HEK293 (cell line): Measurements from ENCODE around the gene NEURL2.

ENCODE experiments used
- CTCF ChIA-PET: fragments of 350-600 bp; formaldehyde crosslinking; extraction: SDS; loops from one replicate; lab custom pipeline; 2021; ENCODE audit warnings: antibody characterized with exemption; lab: Yijun Ruan, JAX
- POLR2A ChIA-PET: fragments of 300-600 bp; formaldehyde crosslinking; extraction: SDS; loops from one replicate; lab custom pipeline; 2020; ENCODE audit warnings: antibody characterized with exemption, inconsistent platforms; lab: Yijun Ruan, JAX
- H3K27ac ChIP-seq: fragments of 200-500 bp; sonication (Bioruptor generic); 2 replicates; pipeline ENCODE4 v1.5.1; 2014; ENCODE audit warnings: low read depth, low read length, control low read depth, inconsistent platforms; ENCODE audit errors: extremely low read depth
- H3K36me3 ChIP-seq, 2 experiments: fragments of 200-500 bp in 1 of 2; sonication (Bioruptor generic) in 1 of 2; 1 replicate in 1 of 2; 2 replicates in 1 of 2; pipeline ENCODE4 v1.5.1; 2014 to 2017; ENCODE audit warnings: inconsistent platforms in 2 of 2, low read length in 2 of 2; ENCODE audit not compliant: control insufficient read depth in 2 of 2, insufficient read depth in 1 of 2
- H3K4me1 ChIP-seq: fragments of 200-500 bp; sonication (Bioruptor generic); 2 replicates; pipeline ENCODE4 v1.5.1; 2014; ENCODE audit warnings: mild to moderate bottlenecking, low read length, inconsistent platforms; ENCODE audit not compliant: control insufficient read depth, insufficient read depth
- H3K4me3 ChIP-seq: 2 replicates; pipeline ENCODE4 v1.5.1; 2011; ENCODE audit warnings: low read depth, mild to moderate bottlenecking, control low read depth, low read length, moderate library complexity
- H3K9me3 ChIP-seq: fragments of 200-500 bp; sonication (Bioruptor generic); 2 replicates; pipeline ENCODE4 v1.5.1; 2014; ENCODE audit warnings: low read depth, low read length, inconsistent platforms; ENCODE audit not compliant: control insufficient read depth, insufficient read depth
- GLIS1 ChIP-seq: fragments of 450-650 bp; formaldehyde crosslinking; IDR thresholded peaks from 2 replicates; pipeline ENCODE4 v1.5.1; 2016; ENCODE audit warnings: missing biosample characterization, missing genetic modification characterization
- KLF1 ChIP-seq: fragments of 450-650 bp; formaldehyde crosslinking; IDR thresholded peaks from 2 replicates; pipeline ENCODE4 v1.5.1; 2016; ENCODE audit warnings: missing biosample characterization, missing genetic modification characterization
- KLF10 ChIP-seq: fragments of 450-650 bp; IDR thresholded peaks from 2 replicates; pipeline ENCODE4 v1.5.1; 2018; ENCODE audit warnings: missing biosample characterization, mild to moderate bottlenecking, missing genetic modification characterization
- MZF1 ChIP-seq: fragments of 450-650 bp; formaldehyde crosslinking; IDR thresholded peaks from 2 replicates; pipeline ENCODE4 v1.5.1; 2017; ENCODE audit warnings: missing biosample characterization, missing genetic modification characterization, borderline replicate concordance
- ZBTB21 ChIP-seq: fragments of 450-650 bp; formaldehyde crosslinking; IDR thresholded peaks from 2 replicates; pipeline ENCODE4 v1.5.1; 2017; ENCODE audit warnings: missing biosample characterization, missing genetic modification characterization
- ZNF19 ChIP-seq: fragments of 450-650 bp; formaldehyde crosslinking; IDR thresholded peaks from 2 replicates; pipeline ENCODE4; 2016; ENCODE audit warnings: missing biosample characterization, missing genetic modification characterization, low read depth
- ZNF221 ChIP-seq: fragments of 450-650 bp; formaldehyde crosslinking; IDR thresholded peaks from 2 replicates; pipeline ENCODE4 v1.5.1; 2017; ENCODE audit warnings: missing biosample characterization, missing genetic modification characterization, borderline replicate concordance
- ZNF223 ChIP-seq: fragments of 450-650 bp; formaldehyde crosslinking; IDR thresholded peaks from 2 replicates; pipeline ENCODE4 v1.5.1; 2016; ENCODE audit warnings: missing biosample characterization, missing genetic modification characterization
- ZNF292 ChIP-seq: fragments of 450-650 bp; formaldehyde crosslinking; IDR thresholded peaks from 2 replicates; pipeline ENCODE4 v1.5.1; 2016; ENCODE audit warnings: low read depth, missing biosample characterization, missing genetic modification characterization, borderline replicate concordance
- ZNF37A ChIP-seq: fragments of 450-650 bp; IDR thresholded peaks from 2 replicates; pipeline ENCODE4 v1.5.1; 2018; ENCODE audit warnings: missing biosample characterization, missing genetic modification characterization
- ZNF394 ChIP-seq: fragments of 450-650 bp; formaldehyde crosslinking; IDR thresholded peaks from 2 replicates; pipeline ENCODE4 v1.5.1; 2016; ENCODE audit warnings: missing biosample characterization, missing genetic modification characterization, mild to moderate bottlenecking, moderate library complexity, borderline replicate concordance
- ZNF404 ChIP-seq: fragments of 450-650 bp; formaldehyde crosslinking; IDR thresholded peaks from 2 replicates; pipeline ENCODE4 v1.5.1; 2017; ENCODE audit warnings: missing biosample characterization, missing genetic modification characterization
- ZNF514 ChIP-seq: fragments of 450-650 bp; formaldehyde crosslinking; IDR thresholded peaks from 2 replicates; pipeline ENCODE4 v1.5.1; 2016; ENCODE audit warnings: missing biosample characterization, missing genetic modification characterization
- ZNF530 ChIP-seq: fragments of 450-650 bp; formaldehyde crosslinking; IDR thresholded peaks from 2 replicates; pipeline ENCODE4 v1.5.1; 2016; ENCODE audit warnings: low read depth, missing biosample characterization, missing genetic modification characterization
- ZNF549 ChIP-seq: fragments of 450-650 bp; IDR thresholded peaks from 2 replicates; pipeline ENCODE4 v1.5.1; 2018; ENCODE audit warnings: missing biosample characterization, missing genetic modification characterization, mild to moderate bottlenecking, inconsistent platforms, moderate library complexity
- ZNF596 ChIP-seq: fragments of 450-650 bp; IDR thresholded peaks from 2 replicates; pipeline ENCODE4 v1.5.0; 2018; ENCODE audit warnings: missing biosample characterization, mild to moderate bottlenecking, missing genetic modification characterization, moderate library complexity
- ZNF670 ChIP-seq: fragments of 450-650 bp; formaldehyde crosslinking; IDR thresholded peaks from 2 replicates; pipeline ENCODE4 v1.5.1; 2016; ENCODE audit warnings: missing biosample characterization, missing genetic modification characterization, low read depth
- TF ChIP-seq, protein P1 (sequence below): fragments of 450-650 bp; formaldehyde crosslinking; IDR thresholded peaks from 2 replicates; pipeline ENCODE4 v1.5.1; 2016; ENCODE audit warnings: missing biosample characterization, missing genetic modification characterization
- TF ChIP-seq, protein P2 (sequence below): fragments of 450-650 bp; formaldehyde crosslinking; IDR thresholded peaks from 2 replicates; pipeline ENCODE4 v1.5.1; 2016; ENCODE audit warnings: missing biosample characterization, missing genetic modification characterization
- TF ChIP-seq, protein P3 (sequence below): fragments of 450-650 bp; formaldehyde crosslinking; IDR thresholded peaks from 2 replicates; pipeline ENCODE4 v1.5.1; 2016; ENCODE audit warnings: missing biosample characterization, missing genetic modification characterization
- TF ChIP-seq, protein P4 (sequence below): fragments of 450-650 bp; formaldehyde crosslinking; IDR thresholded peaks from 2 replicates; pipeline ENCODE4 v1.5.1; 2016; ENCODE audit warnings: missing biosample characterization, missing genetic modification characterization
- TF ChIP-seq, protein P5 (sequence below): fragments of 450-650 bp; formaldehyde crosslinking; conservative IDR thresholded peaks from 2 replicates; pipeline ENCODE4 v1.5.1; 2016; ENCODE audit warnings: low read depth, missing biosample characterization, missing genetic modification characterization
- TF ChIP-seq, protein P6 (sequence below): fragments of 450-650 bp; formaldehyde crosslinking; IDR thresholded peaks from 2 replicates; pipeline ENCODE4 v1.5.1; 2016; ENCODE audit warnings: missing biosample characterization, missing genetic modification characterization

NEURL2 gene

DNA sequence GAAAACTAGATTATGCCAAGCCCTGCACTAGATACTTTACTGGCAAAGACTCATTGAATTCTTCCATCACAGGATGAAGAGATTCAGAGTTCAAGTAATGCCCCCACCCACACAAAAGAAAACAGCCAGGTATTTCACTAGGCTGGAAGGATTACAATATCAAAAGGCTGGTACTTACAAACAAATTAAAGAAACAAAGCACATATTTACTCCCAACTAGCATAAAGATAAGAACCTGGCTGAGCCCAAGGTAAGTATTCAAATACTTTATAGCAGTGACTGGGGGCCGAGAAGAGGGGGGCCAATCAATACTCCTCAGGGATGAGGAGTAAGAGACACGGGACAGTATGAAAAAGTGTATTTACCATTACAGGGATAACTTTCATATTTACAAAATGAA, 37.5 kb downstream of the NEURL2 start:
- TF ChIP-seq ZBTB21: no peak
- TF ChIP-seq ZNF530 (tag by site-specific recombination): no peak
- TF ChIP-seq, protein P1, sequence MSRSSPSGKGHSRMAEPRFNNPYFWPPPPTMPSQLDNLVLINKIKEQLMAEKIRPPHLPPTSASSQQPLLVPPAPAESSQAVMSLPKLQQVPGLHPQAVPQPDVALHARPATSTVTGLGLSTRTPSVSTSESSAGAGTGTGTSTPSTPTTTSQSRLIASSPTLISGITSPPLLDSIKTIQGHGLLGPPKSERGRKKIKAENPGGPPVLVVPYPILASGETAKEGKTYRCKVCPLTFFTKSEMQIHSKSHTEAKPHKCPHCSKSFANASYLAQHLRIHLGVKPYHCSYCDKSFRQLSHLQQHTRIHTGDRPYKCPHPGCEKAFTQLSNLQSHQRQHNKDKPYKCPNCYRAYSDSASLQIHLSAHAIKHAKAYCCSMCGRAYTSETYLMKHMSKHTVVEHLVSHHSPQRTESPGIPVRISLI (tag by site-specific recombination): no peak
- TF ChIP-seq, protein P2, sequence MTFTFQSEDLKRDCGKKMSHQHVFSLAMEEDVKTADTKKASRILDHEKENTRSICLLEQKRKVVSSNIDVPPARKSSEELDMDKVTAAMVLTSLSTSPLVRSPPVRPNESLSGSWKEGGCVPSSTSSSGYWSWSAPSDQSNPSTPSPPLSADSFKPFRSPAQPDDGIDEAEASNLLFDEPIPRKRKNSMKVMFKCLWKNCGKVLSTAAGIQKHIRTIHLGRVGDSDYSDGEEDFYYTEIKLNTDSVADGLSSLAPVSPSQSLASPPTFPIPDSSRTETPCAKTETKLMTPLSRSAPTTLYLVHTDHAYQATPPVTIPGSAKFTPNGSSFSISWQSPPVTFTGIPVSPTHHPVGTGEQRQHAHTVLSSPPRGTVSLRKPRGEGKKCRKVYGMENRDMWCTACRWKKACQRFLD (tag by site-specific recombination): no peak
- TF ChIP-seq ZNF19 (tag by site-specific recombination): no peak
- TF ChIP-seq ZNF221 (tag by site-specific recombination): no peak
- TF ChIP-seq KLF1: no peak
- no peak for TF ChIP-seq ZNF37A (tag by site-specific recombination)
- no peak for TF ChIP-seq GLIS1 (tag by site-specific recombination)
- TF ChIP-seq ZNF223 (tag by site-specific recombination): no peak
- TF ChIP-seq, protein P3, sequence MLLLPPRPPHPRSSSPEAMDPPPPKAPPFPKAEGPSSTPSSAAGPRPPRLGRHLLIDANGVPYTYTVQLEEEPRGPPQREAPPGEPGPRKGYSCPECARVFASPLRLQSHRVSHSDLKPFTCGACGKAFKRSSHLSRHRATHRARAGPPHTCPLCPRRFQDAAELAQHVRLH (tag by site-specific recombination): no peak
- TF ChIP-seq ZNF549: no peak
- TF ChIP-seq, protein P4, sequence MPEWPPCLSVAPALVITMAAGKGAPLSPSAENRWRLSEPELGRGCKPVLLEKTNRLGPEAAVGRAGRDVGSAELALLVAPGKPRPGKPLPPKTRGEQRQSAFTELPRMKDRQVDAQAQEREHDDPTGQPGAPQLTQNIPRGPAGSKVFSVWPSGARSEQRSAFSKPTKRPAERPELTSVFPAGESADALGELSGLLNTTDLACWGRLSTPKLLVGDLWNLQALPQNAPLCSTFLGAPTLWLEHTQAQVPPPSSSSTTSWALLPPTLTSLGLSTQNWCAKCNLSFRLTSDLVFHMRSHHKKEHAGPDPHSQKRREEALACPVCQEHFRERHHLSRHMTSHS (tag by site-specific recombination): no peak
- no peak for TF ChIP-seq KLF10
- Histone ChIP-seq H3K36me3 (peaks cover 0 to 35% of the 10 kb centered on the region in 2 experiments; a peak in 2 of 3 replicates), H3K27ac (no peak overlapping the region), H3K9me3 (no peaks in the 10 kb centered on the region), H3K4me3 (no peak overlapping the region), H3K4me1 (no peaks in the 10 kb centered on the region)
- CTCF ChIA-PET: no interaction called here
- POLR2A ChIA-PET: interaction anchor here (0.9 kb wide), 1 partner anchor 27 kb away, joined by 3 read pairs; the partner anchor contains the start of gene ZSWIM1

DNA sequence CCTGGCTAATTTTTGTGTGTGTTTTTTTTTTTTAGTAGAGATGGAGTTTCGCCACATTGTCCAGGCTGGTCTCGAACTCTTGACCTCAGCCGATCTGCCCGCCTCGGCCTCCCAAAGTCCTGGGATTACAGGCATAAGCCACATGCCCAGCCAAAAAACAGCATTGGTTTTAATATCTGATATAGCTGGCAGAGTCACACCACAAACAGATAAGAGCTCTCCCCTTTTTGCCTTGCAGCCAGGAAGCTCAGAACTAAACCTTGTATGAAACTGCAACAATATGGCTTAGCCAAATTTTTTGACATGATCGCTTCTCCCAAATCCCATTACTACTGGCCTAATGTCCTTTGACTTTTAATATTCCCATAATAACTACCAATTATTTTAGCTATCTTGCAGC, 38.7 kb downstream of the NEURL2 start:
- H3K36me3 ChIP-seq: peaks cover 0 to 42% of the 10 kb centered on the region in 2 experiments; a peak in 2 of 3 replicates
- no peaks in the 10 kb centered on the region for H3K4me1 ChIP-seq
- H3K9me3 ChIP-seq: no peaks in the 10 kb centered on the region
- CTCF ChIA-PET: no interaction called here
- H3K27ac ChIP-seq: no peak overlapping the region
- no peak overlapping the region for H3K4me3 ChIP-seq
- POLR2A ChIA-PET: interaction anchor here (0.6 to 0.9 kb wide), 2 partner anchors 28 to 155 kb away, joined by 3 to 5 read pairs; partner anchors contain the start of gene ZSWIM1
- TF ChIP-seq ZNF514: no peak
- no peak for TF ChIP-seq KLF1
- TF ChIP-seq ZNF404 (tag by site-specific recombination): no peak
- TF ChIP-seq, protein P2 (tag by site-specific recombination): no peak
- TF ChIP-seq, protein P5, sequence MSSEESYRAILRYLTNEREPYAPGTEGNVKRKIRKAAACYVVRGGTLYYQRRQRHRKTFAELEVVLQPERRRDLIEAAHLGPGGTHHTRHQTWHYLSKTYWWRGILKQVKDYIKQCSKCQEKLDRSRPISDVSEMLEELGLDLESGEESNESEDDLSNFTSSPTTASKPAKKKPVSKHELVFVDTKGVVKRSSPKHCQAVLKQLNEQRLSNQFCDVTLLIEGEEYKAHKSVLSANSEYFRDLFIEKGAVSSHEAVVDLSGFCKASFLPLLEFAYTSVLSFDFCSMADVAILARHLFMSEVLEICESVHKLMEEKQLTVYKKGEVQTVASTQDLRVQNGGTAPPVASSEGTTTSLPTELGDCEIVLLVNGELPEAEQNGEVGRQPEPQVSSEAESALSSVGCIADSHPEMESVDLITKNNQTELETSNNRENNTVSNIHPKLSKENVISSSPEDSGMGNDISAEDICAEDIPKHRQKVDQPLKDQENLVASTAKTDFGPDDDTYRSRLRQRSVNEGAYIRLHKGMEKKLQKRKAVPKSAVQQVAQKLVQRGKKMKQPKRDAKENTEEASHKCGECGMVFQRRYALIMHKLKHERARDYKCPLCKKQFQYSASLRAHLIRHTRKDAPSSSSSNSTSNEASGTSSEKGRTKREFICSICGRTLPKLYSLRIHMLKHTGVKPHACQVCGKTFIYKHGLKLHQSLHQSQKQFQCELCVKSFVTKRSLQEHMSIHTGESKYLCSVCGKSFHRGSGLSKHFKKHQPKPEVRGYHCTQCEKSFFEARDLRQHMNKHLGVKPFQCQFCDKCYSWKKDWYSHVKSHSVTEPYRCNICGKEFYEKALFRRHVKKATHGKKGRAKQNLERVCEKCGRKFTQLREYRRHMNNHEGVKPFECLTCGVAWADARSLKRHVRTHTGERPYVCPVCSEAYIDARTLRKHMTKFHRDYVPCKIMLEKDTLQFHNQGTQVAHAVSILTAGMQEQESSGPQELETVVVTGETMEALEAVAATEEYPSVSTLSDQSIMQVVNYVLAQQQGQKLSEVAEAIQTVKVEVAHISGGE (tag by site-specific recombination): no peak
- TF ChIP-seq, protein P6, sequence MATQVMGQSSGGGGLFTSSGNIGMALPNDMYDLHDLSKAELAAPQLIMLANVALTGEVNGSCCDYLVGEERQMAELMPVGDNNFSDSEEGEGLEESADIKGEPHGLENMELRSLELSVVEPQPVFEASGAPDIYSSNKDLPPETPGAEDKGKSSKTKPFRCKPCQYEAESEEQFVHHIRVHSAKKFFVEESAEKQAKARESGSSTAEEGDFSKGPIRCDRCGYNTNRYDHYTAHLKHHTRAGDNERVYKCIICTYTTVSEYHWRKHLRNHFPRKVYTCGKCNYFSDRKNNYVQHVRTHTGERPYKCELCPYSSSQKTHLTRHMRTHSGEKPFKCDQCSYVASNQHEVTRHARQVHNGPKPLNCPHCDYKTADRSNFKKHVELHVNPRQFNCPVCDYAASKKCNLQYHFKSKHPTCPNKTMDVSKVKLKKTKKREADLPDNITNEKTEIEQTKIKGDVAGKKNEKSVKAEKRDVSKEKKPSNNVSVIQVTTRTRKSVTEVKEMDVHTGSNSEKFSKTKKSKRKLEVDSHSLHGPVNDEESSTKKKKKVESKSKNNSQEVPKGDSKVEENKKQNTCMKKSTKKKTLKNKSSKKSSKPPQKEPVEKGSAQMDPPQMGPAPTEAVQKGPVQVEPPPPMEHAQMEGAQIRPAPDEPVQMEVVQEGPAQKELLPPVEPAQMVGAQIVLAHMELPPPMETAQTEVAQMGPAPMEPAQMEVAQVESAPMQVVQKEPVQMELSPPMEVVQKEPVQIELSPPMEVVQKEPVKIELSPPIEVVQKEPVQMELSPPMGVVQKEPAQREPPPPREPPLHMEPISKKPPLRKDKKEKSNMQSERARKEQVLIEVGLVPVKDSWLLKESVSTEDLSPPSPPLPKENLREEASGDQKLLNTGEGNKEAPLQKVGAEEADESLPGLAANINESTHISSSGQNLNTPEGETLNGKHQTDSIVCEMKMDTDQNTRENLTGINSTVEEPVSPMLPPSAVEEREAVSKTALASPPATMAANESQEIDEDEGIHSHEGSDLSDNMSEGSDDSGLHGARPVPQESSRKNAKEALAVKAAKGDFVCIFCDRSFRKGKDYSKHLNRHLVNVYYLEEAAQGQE (tag by site-specific recombination): no peak
- TF ChIP-seq ZNF292 (tag by site-specific recombination): no peak
- TF ChIP-seq ZNF670 (tag by site-specific recombination): no peak
- TF ChIP-seq MZF1 (tag by site-specific recombination): no peak
- no peak for TF ChIP-seq ZNF596 (tag by site-specific recombination)
- TF ChIP-seq ZNF394 (tag by site-specific recombination): no peak
